K562 (cell line): Measurements from ENCODE around the gene DTX4. TPM values are rescaled to one million over a fixed set of nuclear protein-coding genes. Genes with fewer than 3 reads are reported as not detected.
A peak's percentile ranks its signal among the peaks of the same experiment; 100 is the strongest.

ENCODE experiments used
- ASH1L ChIP-seq: fragments of 450-650 bp; IDR thresholded peaks from 2 replicates; pipeline ENCODE4 v1.6.1; 2018; ENCODE audit warnings: borderline replicate concordance, mild to moderate bottlenecking, low read depth; ENCODE audit not compliant: partially characterized antibody
- COPS2 ChIP-seq: fragments of 450-650 bp; conservative IDR thresholded peaks from 2 replicates; pipeline ENCODE4 v1.6.1; 2016; ENCODE audit warnings: mild to moderate bottlenecking, moderate library complexity
- ETV5 ChIP-seq: sonication (generic); formaldehyde crosslinking; IDR thresholded peaks from 2 replicates; pipeline ENCODE4 v1.4.0; 2020; ENCODE audit warnings: low read depth, mild to moderate bottlenecking, missing genetic modification reagents
- FOXK1 ChIP-seq: sonication (generic); formaldehyde crosslinking; IDR thresholded peaks from 2 replicates; pipeline ENCODE4 v1.8.0; 2022; ENCODE audit warnings: missing genetic modification reagents, mild to moderate bottlenecking, borderline replicate concordance
- LARP7 ChIP-seq: fragments of 450-650 bp; IDR thresholded peaks from 2 replicates; pipeline ENCODE4 v1.6.1; 2016
- MBD2 ChIP-seq: sonication (generic); IDR thresholded peaks from 2 replicates; pipeline ENCODE4 v1.6.1; 2016; ENCODE audit warnings: low read depth, borderline replicate concordance
- NEUROD1 ChIP-seq: fragments of 150-350 bp; IDR thresholded peaks from 2 replicates; pipeline ENCODE4 v1.6.1; 2014; ENCODE audit warnings: borderline replicate concordance, low read length, low read depth; ENCODE audit not compliant: partially characterized antibody
- NFYB ChIP-seq: IDR thresholded peaks from 2 replicates; pipeline ENCODE4 v1.6.1; 2011; ENCODE audit warnings: mild to moderate bottlenecking, moderate library complexity; ENCODE audit not compliant: insufficient read length; ENCODE audit errors: extremely low read depth
- SMARCE1 ChIP-seq: fragments of 450-650 bp; IDR thresholded peaks from 2 replicates; pipeline ENCODE4 v1.7.1; 2016; ENCODE audit warnings: mild to moderate bottlenecking
- ZBTB49 ChIP-seq: sonication (generic); formaldehyde crosslinking; IDR thresholded peaks from 2 replicates; pipeline ENCODE4 v1.8.0; 2022; ENCODE audit warnings: missing genetic modification reagents, mild to moderate bottlenecking, borderline replicate concordance
- polyA plus RNA-seq, 8 experiments: library from polyadenylated mRNA; depleted of rRNA in 4 of 8; stranded (reverse) in 5 of 8; unstranded in 3 of 8; fragments of >200 nt; fragmentation: Nextera tagmentation in 2 of 8; fragmentation: Illumina TruSeq in 1 of 8; extraction: Ambion mirVana in 2 of 8; extraction: Trizol in 1 of 8; gene quantifications; 2 replicates each; pipeline versions ENCODE4 v1.2.1 to v1.2.3, GENCODE V29; 2011 to 2014; ENCODE audit warnings: inconsistent platforms in 1 of 8, missing spikeins in 1 of 8
- total RNA-seq, 7 experiments: library from RNA; depleted of rRNA in 6 of 7; stranded (reverse); fragments of >200 nt in 6 of 7; fragmentation: Illumina TruSeq in 2 of 7; extraction: Trizol in 2 of 7; gene quantifications; 2 replicates each; pipeline versions ENCODE4 v1.2.1 to v1.2.3, GENCODE V29; 2011 to 2021; ENCODE audit warnings: low replicate concordance in 1 of 7
- TF ChIP-seq, protein P1 (sequence below), 2 experiments: fragments of 450-650 bp; formaldehyde crosslinking in 1 of 2; IDR thresholded peaks; 2 replicates each; pipeline versions ENCODE4 v1.4.0 to v1.6.1; 2014 to 2020; ENCODE audit warnings: mild to moderate bottlenecking in 2 of 2, borderline replicate concordance in 1 of 2, low read depth in 1 of 2
- TF ChIP-seq, protein P2 (sequence below): sonication (generic); formaldehyde crosslinking; IDR thresholded peaks from 2 replicates; pipeline ENCODE4 v1.8.0; 2022; ENCODE audit warnings: mild to moderate bottlenecking, missing genetic modification reagents
- TF ChIP-seq, protein P3 (sequence below), 3 experiments: fragments of 200-800 bp in 1 of 3; sonication (Bioruptor generic) in 1 of 3; sonication (generic) in 1 of 3; formaldehyde crosslinking in 1 of 3; IDR thresholded peaks; 2 replicates each; pipeline versions ENCODE4 v1.6.1 to v1.8.0; 2016 to 2022; ENCODE audit warnings: mild to moderate bottlenecking in 2 of 3, missing compliant biosample characterization in 2 of 3, missing genetic modification characterization in 2 of 3, missing genetic modification reagents in 1 of 3

DTX4 gene
- total and polyA plus RNA-seq, 9 of the 15 experiments (the other 6 are each of a cell fraction or from before 2014, with no cell fraction given) = 0.03 to 0.47 (median 0.04) TPM; not detected in 4

- TF ChIP-seq, protein P1, sequence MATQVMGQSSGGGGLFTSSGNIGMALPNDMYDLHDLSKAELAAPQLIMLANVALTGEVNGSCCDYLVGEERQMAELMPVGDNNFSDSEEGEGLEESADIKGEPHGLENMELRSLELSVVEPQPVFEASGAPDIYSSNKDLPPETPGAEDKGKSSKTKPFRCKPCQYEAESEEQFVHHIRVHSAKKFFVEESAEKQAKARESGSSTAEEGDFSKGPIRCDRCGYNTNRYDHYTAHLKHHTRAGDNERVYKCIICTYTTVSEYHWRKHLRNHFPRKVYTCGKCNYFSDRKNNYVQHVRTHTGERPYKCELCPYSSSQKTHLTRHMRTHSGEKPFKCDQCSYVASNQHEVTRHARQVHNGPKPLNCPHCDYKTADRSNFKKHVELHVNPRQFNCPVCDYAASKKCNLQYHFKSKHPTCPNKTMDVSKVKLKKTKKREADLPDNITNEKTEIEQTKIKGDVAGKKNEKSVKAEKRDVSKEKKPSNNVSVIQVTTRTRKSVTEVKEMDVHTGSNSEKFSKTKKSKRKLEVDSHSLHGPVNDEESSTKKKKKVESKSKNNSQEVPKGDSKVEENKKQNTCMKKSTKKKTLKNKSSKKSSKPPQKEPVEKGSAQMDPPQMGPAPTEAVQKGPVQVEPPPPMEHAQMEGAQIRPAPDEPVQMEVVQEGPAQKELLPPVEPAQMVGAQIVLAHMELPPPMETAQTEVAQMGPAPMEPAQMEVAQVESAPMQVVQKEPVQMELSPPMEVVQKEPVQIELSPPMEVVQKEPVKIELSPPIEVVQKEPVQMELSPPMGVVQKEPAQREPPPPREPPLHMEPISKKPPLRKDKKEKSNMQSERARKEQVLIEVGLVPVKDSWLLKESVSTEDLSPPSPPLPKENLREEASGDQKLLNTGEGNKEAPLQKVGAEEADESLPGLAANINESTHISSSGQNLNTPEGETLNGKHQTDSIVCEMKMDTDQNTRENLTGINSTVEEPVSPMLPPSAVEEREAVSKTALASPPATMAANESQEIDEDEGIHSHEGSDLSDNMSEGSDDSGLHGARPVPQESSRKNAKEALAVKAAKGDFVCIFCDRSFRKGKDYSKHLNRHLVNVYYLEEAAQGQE (IDR thresholded peaks at IDR 0.05; ENCODE audit: borderline replicate concordance) = no peak; the same call in 1 of the 2 replicates
- TF ChIP-seq, protein P1 (CRISPR knock-in tag; IDR thresholded peaks at IDR 0.05; ENCODE audit: low read depth) = 0 out of 2 replicates have a peak, but pooled peaks have one; percentile 47
- TF ChIP-seq LARP7 (peak; percentile 82), MBD2 (no peak), FOXK1 (CRISPR knock-in tag) (peak; percentile 98), ZBTB49 (CRISPR knock-in tag) (0 out of 2 replicates have a peak, but pooled peaks have one; percentile 90), NFYB (no peak), ASH1L (peak; percentile 62), NEUROD1 (peak; percentile 43), ETV5 (CRISPR knock-in tag) (peak; percentile 91), COPS2 (no peak), SMARCE1 (peak; percentile 50; the same call in 1 of the 2 replicates)
- TF ChIP-seq, protein P2, sequence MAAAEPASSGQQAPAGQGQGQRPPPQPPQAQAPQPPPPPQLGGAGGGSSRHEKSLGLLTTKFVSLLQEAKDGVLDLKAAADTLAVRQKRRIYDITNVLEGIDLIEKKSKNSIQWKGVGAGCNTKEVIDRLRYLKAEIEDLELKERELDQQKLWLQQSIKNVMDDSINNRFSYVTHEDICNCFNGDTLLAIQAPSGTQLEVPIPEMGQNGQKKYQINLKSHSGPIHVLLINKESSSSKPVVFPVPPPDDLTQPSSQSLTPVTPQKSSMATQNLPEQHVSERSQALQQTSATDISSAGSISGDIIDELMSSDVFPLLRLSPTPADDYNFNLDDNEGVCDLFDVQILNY (CRISPR knock-in tag) = peak; percentile 100
- TF ChIP-seq, protein P3, sequence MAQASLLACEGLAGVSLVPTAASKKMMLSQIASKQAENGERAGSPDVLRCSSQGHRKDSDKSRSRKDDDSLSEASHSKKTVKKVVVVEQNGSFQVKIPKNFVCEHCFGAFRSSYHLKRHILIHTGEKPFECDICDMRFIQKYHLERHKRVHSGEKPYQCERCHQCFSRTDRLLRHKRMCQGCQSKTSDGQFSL (CRISPR knock-in tag; IDR thresholded peaks at IDR 0.05) = peak; percentile 86
- TF ChIP-seq, protein P3 (tag; IDR thresholded peaks at IDR 0.05) = no peak
Observed at GRCh38 chr11:59144579-59145345, 27.2 kb upstream of the DTX4 start (continued).
